Pancreas (tissue), 10 donors: Measurements from ENCODE around the gene HHAT. TPM values are rescaled to one million over a fixed set of nuclear protein-coding genes. Genes with fewer than 3 reads are reported as not detected.
"Not testable (repeated sequence)": the region's sequence is repeated elsewhere in the genome, so short reads cannot be mapped to it uniquely, and the experiment has no call there.

Experiments used
- ATAC-seq, 4 donors: fragments of 200-7000 bp; cut with Tn5 transposase; one replicate each; pipeline versions ENCODE4 v1.8.0 to v1.9.1; 2020; ENCODE audit warnings: mild to moderate bottlenecking in 4 of 4, moderate library complexity in 4 of 4
- DNase-seq, 6 donors: peaks; one replicate each; pipeline ENCODE4 v3.0.0-alpha.2; 2020
- FAIRE-seq: peaks from 2 replicates; lab custom pipeline; 2012; peaks lifted over from hg19 to GRCh38; lab: Jason Lieb, UNC
- H3K27ac ChIP-seq, 4 donors: fragments of 200-600 bp; sonication (generic); 1 replicate in 3 of 4; 2 replicates in 1 of 4; pipeline versions ENCODE4 v1.5.0 to v1.8.0; 2020
- H3K27me3 ChIP-seq, 4 donors: fragments of 200-600 bp; one replicate each; pipeline ENCODE4 v1.8.0; 2021
- H3K36me3 ChIP-seq, 3 donors: fragments of 200-600 bp; sonication (generic) in 1 of 3; one replicate each; pipeline versions ENCODE4 v1.5.0 to v1.8.0; 2020 to 2021
- H3K4me1 ChIP-seq, 3 donors: fragments of 200-600 bp; one replicate each; pipeline ENCODE4 v1.8.0; 2021
- H3K4me3 ChIP-seq, 4 donors: fragments of 200-600 bp; sonication (generic) in 2 of 4; one replicate each; pipeline versions ENCODE4 v1.5.0 to v1.8.0; 2020 to 2021
- H3K9me3 ChIP-seq, 4 donors: fragments of 200-600 bp; one replicate each; pipeline ENCODE4 v1.8.0; 2021
- CTCF ChIP-seq, 4 donors: fragments of 200-600 bp; sonication (generic) in 3 of 4; IDR thresholded peaks; one replicate each; pipeline versions ENCODE4 v1.5.0 to v1.8.0; 2021; ENCODE audit warnings: antibody characterized with exemption in 4 of 4
- WGBS, 2 donors: extraction: QIAGEN DNeasy Blood & Tissue Kit; methylation state at CpG; one replicate each; pipeline ENCODE4 v1.1.7; 2013; 5-methylcytosine and 5-hydroxymethylcytosine counted together
- intact Hi-C, 3 donors: fragments of 100-400 bp; cut with DNase I; formaldehyde crosslinking; loops; one replicate each; pipeline versions ENCODE4 v1.11.1 to v1.14.2; 2022
- polyA plus RNA-seq, 2 donors: library from polyadenylated mRNA; stranded (reverse); fragments of 200-250 nt; gene quantifications; one replicate each; pipeline ENCODE4 v1.2.3, GENCODE V29; 2013
- total RNA-seq, 6 donors: library from RNA; stranded (reverse); fragmentation: NEBNext Ultra II Directional in 4 of 6; extraction: Animal tissue kit (Norgen Biotek cat#: 25700) in 4 of 6; gene quantifications; one replicate each; pipeline versions ENCODE4 v1.2.1 to v1.2.4, GENCODE V29; 2021 to 2023
- donor health status: healthy with polysubstance abuse.
- donor health status: DM: no; HTN: no; CAD: no; lungs with moderate emphysema.
- donor health status: DM: no; HTN: no; CAD: no.
- donor health status: control.
- donor health status: control.
- donor health status: Bipolar disorder and iron deficiency.
- donor health status: DM: yes; HTN: yes; CAD: no.
- donor health status: DM: no; HTN: no; CAD: no.
- donor health status: DM: no; HTN: no; CAD: no.
- donor health status: DM: yes; HTN: yes; CAD: no.

Gene HHAT
- total and polyA plus RNA-seq, 8 donors: 1.3 to 4.1 (median 2.4) TPM

GRCh38 chr1:210653771-210654170 is 325.1 kb downstream of the HHAT start:
- WGBS, 2 donors: 60 to 62% methylated on average over 6 of the region's 6 CpGs
- H3K4me1 ChIP-seq: no peaks in the 10 kb centered on the region
- no peak overlapping the region for H3K27ac ChIP-seq
- DNase-seq (no peak), FAIRE-seq (peak; percentile 90), ATAC-seq (peak in 1 of 4 donors; percentile 56)
- intact Hi-C loops: no loop called here
- TF ChIP-seq CTCF (IDR thresholded peaks at IDR 0.05): no peak
- H3K9me3 ChIP-seq: no peaks in the 10 kb centered on the region
- H3K27me3 ChIP-seq: no peaks in the 10 kb centered on the region
- H3K36me3 ChIP-seq: no peaks in the 10 kb centered on the region
- no peak overlapping the region for H3K4me3 ChIP-seq

- Histone ChIP-seq H3K36me3 (no peaks in the 10 kb centered on the region), H3K27me3 (no peaks in the 10 kb centered on the region), H3K4me1 (no peaks in the 10 kb centered on the region), H3K4me3 (no peak overlapping the region), H3K9me3 (no peaks in the 10 kb centered on the region), H3K27ac (no peak overlapping the region)
- 76 to 78% methylated on average over 7 of the region's 7 CpGs for WGBS, 2 donors
- DNase-seq (no peak), ATAC-seq (no peak), FAIRE-seq (no peak)
- intact Hi-C loops: no loop called here
- TF ChIP-seq CTCF (IDR thresholded peaks at IDR 0.05): no peak
These were observed 325.7 kb downstream of the HHAT start for GRCh38 chr1:210654176-210654981.

- no peak for FAIRE-seq
- intact Hi-C loops: no loop called here
- no peaks in the 10 kb centered on the region for H3K9me3 ChIP-seq
These were observed 326.8 kb downstream of the HHAT start for GRCh38 chr1:210655511-210655910.

GRCh38 chr1:210657806-210658205 is 329.1 kb downstream of the HHAT start:
- Histone ChIP-seq H3K36me3 (no peaks in the 10 kb centered on the region), H3K27ac (no peak overlapping the region), H3K4me3 (no peak overlapping the region), H3K4me1 (no peaks in the 10 kb centered on the region), H3K9me3 (no peaks in the 10 kb centered on the region), H3K27me3 (no peaks in the 10 kb centered on the region)
- no peak for TF ChIP-seq CTCF (IDR thresholded peaks at IDR 0.05)
- DNase-seq: no peak
- FAIRE-seq: no peak
- ATAC-seq: no peak
- 80 to 83% methylated on average over 6 of the region's 6 CpGs for WGBS, 2 donors
- intact Hi-C loops: no loop called here

More at GRCh38 chr1:210655511-210655910, 326.8 kb downstream of the HHAT start:
- Histone ChIP-seq H3K27ac (no peak overlapping the region), H3K4me1 (no peaks in the 10 kb centered on the region), H3K27me3 (no peaks in the 10 kb centered on the region), H3K36me3 (no peaks in the 10 kb centered on the region), H3K4me3 (no peak overlapping the region)
- no peak for TF ChIP-seq CTCF (IDR thresholded peaks at IDR 0.05)
- 62 to 69% methylated on average over 7 of the region's 7 CpGs for WGBS, 2 donors
- DNase-seq: no peak
- no peak for ATAC-seq

GRCh38 chr1:210661520-210661919 is 332.8 kb downstream of the HHAT start:
- FAIRE-seq, H3K9me3 ChIP-seq: not testable (repeated sequence)
- WGBS, 2 donors: 84 to 89% methylated on average over 4 of the region's 4 CpGs

More at GRCh38 chr1:210661520-210661919, 332.8 kb downstream of the HHAT start:
- H3K27ac ChIP-seq, H3K27me3 ChIP-seq, DNase-seq, H3K36me3 ChIP-seq, H3K4me3 ChIP-seq, H3K4me1 ChIP-seq, ATAC-seq, intact Hi-C loops: not testable (repeated sequence)
